ENCODE measurements around the gene WFDC12.

DNA sequence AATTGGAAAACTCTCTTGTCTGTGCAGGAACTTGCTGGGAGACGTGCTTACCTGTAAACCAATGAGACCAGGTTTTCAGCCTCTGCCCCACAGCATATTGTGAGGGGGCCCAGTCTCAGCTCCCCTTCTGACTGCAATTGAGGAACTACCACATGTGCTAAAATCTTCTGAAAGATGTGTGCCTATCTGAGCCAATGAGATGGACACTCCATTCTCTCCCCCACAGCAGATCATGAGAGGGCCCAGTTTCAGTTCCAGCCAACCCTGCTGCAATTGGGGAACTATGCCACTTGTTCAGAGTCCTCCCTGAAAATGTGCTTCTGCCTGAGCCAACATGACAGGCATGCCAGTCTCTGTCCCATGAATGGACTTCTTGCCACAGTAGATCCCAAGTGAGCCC lies 29.5 kb upstream of the WFDC12 start:
- TF ChIP-seq, protein P1, sequence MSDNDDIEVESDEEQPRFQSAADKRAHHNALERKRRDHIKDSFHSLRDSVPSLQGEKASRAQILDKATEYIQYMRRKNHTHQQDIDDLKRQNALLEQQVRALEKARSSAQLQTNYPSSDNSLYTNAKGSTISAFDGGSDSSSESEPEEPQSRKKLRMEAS (IDR thresholded peaks at IDR 0.05): no peak
- TF ChIP-seq, protein P2, sequence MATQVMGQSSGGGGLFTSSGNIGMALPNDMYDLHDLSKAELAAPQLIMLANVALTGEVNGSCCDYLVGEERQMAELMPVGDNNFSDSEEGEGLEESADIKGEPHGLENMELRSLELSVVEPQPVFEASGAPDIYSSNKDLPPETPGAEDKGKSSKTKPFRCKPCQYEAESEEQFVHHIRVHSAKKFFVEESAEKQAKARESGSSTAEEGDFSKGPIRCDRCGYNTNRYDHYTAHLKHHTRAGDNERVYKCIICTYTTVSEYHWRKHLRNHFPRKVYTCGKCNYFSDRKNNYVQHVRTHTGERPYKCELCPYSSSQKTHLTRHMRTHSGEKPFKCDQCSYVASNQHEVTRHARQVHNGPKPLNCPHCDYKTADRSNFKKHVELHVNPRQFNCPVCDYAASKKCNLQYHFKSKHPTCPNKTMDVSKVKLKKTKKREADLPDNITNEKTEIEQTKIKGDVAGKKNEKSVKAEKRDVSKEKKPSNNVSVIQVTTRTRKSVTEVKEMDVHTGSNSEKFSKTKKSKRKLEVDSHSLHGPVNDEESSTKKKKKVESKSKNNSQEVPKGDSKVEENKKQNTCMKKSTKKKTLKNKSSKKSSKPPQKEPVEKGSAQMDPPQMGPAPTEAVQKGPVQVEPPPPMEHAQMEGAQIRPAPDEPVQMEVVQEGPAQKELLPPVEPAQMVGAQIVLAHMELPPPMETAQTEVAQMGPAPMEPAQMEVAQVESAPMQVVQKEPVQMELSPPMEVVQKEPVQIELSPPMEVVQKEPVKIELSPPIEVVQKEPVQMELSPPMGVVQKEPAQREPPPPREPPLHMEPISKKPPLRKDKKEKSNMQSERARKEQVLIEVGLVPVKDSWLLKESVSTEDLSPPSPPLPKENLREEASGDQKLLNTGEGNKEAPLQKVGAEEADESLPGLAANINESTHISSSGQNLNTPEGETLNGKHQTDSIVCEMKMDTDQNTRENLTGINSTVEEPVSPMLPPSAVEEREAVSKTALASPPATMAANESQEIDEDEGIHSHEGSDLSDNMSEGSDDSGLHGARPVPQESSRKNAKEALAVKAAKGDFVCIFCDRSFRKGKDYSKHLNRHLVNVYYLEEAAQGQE (IDR thresholded peaks at IDR 0.05; ENCODE audit: low read depth): no peak
- TF ChIP-seq NFIC (IDR thresholded peaks at IDR 0.05) (no peak), RAD21 (IDR thresholded peaks at IDR 0.05; ENCODE audit: low read depth) (no peak), EP300 (IDR thresholded peaks at IDR 0.05; ENCODE audit: borderline replicate concordance) (no peak), CEBPB (IDR thresholded peaks at IDR 0.05) (no peak)

Measured in Ishikawa (cell line).